GM23248 (cell line): ENCODE results near the gene PLA2G2A.

Source experiments
- EZH2 ChIP-seq: fragments of 200-600 bp; sonication (generic); IDR thresholded peaks from 2 replicates; pipeline ENCODE4 v1.6.1; 2018; ENCODE audit warnings: antibody characterized with exemption, mild to moderate bottlenecking; ENCODE audit not compliant: insufficient read depth, poor library complexity, severe bottlenecking
- EZH2phosphoT487 ChIP-seq: fragments of 200-600 bp; sonication (generic); IDR thresholded peaks from 2 replicates; pipeline ENCODE4 v1.6.1; 2018; ENCODE audit warnings: antibody characterized with exemption, moderate library complexity, mild to moderate bottlenecking, low read depth; ENCODE audit not compliant: insufficient read depth

GRCh38 chr1:19960591-19960990, 18.8 kb downstream of the PLA2G2A start:
- TF ChIP-seq EZH2phosphoT487 (no peak), EZH2 (no peak)
